Epithelial cell of esophagus (primary cell): ENCODE measurements around the gene SLC8B1.

Experiments used
- DNase-seq: peaks from one replicate; pipeline ENCODE4 v3.0.0; 2010; ENCODE audit warnings: low read depth
- H3K4me3 ChIP-seq: 2 replicates; pipeline ENCODE4 v1.5.1; 2011; ENCODE audit warnings: mild to moderate bottlenecking, low read length, control low read depth
- TF ChIP-seq, protein P1 (sequence below): IDR thresholded peaks from 2 replicates; pipeline ENCODE4 v1.5.1; 2011; ENCODE audit warnings: low read depth, mild to moderate bottlenecking, low read length, control low read depth, inconsistent platforms; ENCODE audit not compliant: insufficient read depth; ENCODE audit errors: missing control alignments

The SLC8B1 gene

DNA sequence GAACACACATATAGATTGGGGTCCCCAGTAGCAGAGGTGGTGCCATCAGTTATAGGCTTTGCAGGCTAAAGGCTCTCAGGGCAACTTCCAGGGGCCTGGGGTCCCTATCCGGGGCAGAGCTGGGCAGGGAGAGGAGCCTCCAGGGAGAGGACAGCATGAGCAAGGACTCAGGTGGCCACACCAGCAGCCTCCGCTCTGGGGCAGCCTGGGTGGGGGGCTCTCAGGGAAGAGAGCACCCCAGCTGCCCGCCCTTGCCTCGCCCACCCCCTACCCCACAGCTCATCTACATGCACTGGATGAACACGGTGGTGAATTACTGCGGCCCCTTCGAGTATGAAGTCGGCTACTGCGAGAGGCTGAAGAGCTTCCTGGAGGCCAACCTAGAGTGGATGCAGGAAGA, 37.5 kb upstream of the SLC8B1 start:
- TF ChIP-seq, protein P1, sequence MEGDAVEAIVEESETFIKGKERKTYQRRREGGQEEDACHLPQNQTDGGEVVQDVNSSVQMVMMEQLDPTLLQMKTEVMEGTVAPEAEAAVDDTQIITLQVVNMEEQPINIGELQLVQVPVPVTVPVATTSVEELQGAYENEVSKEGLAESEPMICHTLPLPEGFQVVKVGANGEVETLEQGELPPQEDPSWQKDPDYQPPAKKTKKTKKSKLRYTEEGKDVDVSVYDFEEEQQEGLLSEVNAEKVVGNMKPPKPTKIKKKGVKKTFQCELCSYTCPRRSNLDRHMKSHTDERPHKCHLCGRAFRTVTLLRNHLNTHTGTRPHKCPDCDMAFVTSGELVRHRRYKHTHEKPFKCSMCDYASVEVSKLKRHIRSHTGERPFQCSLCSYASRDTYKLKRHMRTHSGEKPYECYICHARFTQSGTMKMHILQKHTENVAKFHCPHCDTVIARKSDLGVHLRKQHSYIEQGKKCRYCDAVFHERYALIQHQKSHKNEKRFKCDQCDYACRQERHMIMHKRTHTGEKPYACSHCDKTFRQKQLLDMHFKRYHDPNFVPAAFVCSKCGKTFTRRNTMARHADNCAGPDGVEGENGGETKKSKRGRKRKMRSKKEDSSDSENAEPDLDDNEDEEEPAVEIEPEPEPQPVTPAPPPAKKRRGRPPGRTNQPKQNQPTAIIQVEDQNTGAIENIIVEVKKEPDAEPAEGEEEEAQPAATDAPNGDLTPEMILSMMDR = no peak
- no peak for DNase-seq
- H3K4me3 ChIP-seq = no peak overlapping the region

DNA sequence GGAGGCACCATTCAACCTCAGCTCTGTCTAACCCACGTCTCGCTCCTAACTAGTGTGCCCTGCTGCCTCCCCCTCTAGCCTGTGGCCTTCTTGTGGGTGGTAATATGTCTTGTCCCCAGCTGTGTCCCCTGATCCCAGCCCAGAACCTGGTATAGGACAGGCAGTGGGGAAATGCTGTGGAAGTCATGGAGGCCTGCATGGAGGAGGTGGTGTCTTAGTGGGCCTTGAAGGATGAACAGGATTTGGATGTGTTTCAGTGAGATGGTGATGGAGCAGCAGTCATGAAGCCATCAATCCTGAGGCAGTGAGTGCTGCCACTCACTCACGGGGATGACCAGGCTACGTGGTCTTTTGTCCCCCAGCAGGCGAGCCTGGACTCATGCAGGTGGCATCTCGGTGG, 36.9 kb upstream of the SLC8B1 start:
- no peak for DNase-seq
- TF ChIP-seq, protein P1 = no peak
- no peak overlapping the region for H3K4me3 ChIP-seq

DNA sequence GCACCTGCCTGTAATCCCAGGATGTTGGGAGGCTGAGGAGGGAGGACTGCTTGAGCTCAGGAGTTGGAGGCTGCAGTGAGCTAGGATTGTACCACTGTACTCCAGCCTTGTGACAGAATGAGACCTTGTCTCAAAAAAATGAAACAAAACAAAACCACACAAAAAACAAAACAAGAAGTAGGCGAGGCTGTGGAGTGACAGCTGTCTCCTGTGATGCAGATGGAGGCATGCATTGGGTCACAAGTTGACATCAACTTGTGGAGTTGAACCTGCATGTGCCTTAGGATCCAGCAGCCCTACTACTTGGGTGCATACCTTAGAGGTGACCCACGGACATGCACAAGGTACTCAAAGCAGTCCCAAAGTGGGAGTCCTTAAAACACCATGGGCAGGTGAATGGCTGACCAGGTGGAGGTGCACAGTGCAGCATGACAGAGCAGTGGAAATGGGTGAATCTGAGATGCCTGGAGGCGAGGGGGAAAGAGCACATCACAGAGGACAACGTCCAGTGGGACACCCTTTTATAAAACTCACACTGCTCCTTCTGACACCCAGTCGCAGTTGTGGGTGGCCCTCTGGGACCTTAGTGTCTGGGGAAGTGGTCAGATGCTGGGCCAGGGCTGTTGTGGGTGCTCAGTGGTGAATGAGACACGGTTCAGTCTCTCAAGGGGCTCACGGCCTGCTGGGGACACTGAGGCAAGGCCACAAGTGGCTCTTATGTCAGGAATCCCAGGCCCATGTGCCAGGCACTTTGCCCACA, 36.2 kb upstream of the SLC8B1 start:
- DNase-seq = no peak
- no peak overlapping the region for H3K4me3 ChIP-seq
- TF ChIP-seq, protein P1 = no peak

DNA sequence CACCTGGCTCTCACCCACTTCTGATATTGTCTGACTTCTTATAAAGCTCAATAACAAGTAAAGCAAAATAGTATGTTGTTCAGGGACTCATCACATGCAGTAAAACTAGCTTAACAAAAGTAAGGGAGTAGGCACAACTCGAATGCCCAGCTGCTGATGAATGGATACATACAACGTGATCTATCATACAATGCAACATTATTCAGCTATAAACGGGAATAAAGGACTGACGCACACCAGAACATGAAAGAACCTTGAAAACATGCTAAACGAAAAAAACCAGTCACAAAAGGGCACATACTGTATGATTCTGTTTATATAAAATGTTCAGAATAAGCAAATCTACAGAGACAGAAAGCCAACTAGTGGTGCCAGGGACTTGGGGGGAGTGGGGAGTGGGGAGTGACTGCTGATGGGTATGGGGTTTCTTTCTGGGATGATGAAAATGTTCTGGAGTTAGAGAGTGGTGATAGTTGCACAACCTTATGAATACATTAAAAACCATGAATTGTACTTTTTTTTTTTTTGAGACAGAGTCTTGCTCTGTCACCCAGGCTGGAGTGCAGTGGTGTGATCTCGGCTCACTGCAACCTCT, 34.6 kb upstream of the SLC8B1 start:
- DNase-seq = no peak
- TF ChIP-seq, protein P1 = no peak
- no peak overlapping the region for H3K4me3 ChIP-seq

DNA sequence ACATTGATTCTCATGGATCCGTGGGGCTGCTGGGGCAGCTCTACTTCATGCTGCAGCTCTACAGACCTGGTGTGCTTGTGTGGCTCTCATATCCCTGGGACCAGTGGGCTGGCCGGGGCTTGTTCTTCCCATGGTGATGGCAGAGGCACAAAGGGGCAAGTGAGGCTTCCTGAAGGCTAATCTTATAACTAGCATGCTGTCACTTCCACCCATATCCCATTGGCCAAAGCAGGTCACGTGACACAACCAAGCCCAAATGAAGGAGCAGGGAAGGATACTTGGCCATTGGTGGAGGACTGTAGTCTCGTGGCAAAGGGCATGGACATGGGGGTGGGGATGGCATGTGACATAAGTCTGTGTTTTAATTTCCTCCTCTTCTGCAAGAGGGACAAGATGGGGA, 33.4 kb upstream of the SLC8B1 start:
- no peak for DNase-seq
- H3K4me3 ChIP-seq = no peak overlapping the region
- TF ChIP-seq, protein P1 = no peak

DNA sequence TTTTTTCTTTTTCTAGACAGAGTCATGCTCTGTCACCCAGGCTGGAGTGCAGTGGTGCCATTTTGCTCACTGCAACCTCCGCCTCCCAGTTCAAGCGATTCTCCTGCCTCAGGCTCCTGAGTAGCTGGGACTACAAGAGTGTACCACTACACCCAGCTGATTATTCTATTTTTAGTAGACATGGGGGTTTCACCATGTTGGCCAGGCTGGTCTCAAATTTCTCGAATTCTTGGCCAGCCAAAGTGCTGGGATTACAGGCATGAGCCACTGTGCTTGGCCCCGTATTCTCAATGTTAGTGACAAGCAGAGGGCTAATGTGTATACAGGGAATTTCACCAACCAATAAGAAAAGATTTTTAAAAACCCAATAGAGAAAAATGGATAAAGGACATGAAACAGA, 31.9 kb upstream of the SLC8B1 start:
- no peak overlapping the region for H3K4me3 ChIP-seq
- no peak for DNase-seq
- TF ChIP-seq, protein P1 = no peak

DNA sequence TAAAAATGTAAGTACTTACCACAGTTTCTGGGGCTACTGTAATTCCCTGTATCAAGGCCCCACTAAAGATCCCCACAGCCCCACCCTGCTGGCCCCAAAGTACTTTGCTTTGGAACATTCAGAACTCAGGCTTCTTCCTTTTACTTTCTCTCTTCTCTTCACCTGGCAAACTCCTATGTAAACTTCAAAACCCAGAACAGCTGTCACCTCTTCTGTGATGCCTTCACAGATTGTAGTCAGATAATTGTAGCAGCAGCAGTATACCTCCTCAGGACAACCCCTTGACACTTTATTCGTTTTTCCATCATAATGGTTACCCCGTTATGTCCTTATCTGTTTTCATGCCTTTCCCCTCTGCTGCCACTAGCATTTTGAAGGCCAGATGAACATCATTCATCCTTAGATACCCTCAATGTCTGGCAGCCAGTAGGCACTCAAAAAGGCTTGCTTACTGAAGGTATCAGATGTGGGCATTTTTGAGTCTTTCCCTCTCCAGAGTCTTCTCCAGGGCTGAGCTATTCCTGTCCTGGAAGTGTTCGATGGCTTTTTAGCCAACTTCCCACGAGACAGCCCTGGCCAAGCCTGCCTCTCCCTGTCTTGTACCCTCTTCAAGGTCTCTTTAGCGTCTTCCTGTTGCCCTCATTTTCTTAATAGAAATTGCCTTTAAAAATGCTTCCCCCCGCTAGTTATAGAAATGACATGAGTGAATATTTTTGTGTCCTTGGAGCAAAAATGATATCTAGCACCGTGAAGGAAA, 30.9 kb upstream of the SLC8B1 start:
- H3K4me3 ChIP-seq = no peak overlapping the region
- no peak for DNase-seq
- TF ChIP-seq, protein P1 = no peak
